ENCODE data around the gene CHRNA9.

Gene CHRNA9

DNA sequence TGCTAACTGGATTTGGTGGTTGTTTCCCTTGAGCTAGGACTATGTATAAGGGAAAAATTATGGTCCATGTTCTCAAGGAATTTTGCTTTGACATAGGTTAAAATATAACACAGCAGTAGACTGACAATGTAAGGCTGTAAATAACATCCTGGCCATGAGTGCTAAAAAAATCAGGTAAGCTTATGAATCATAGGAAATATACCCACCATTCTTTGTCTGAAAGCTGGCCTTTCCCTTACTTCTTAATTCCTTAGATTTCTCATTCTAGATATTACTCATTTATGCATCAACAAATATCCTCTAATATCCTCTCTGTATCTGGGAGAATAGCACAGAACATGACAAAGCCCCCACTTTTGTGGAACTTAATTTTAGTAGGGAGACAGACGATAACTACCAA is 6.8 kb upstream of the CHRNA9 start:
- DNase-seq (ENCODE audit: low read depth) = no peak
- no peak overlapping the region for H3K4me3 ChIP-seq (ENCODE audit: low read depth, low read length)
- TF ChIP-seq CTCF (IDR thresholded peaks at IDR 0.05; ENCODE audit: low read depth, low read length) = no peak
- no peak for TF ChIP-seq MYC (IDR thresholded peaks at IDR 0.05; ENCODE audit: low read depth, low read length)
- no peak for TF ChIP-seq MAX (IDR thresholded peaks at IDR 0.05; ENCODE audit: low read depth, low read length)
- no peak for TF ChIP-seq POLR2A (IDR thresholded peaks at IDR 0.05; ENCODE audit: extremely low read depth, insufficient read length)

- DNase-seq (ENCODE audit: low read depth) = no peak
- no peak for TF ChIP-seq MAX (IDR thresholded peaks at IDR 0.05; ENCODE audit: low read depth, low read length)
- TF ChIP-seq MYC (IDR thresholded peaks at IDR 0.05; ENCODE audit: low read depth, low read length) = no peak
- no peak for TF ChIP-seq POLR2A (IDR thresholded peaks at IDR 0.05; ENCODE audit: extremely low read depth, insufficient read length)
- TF ChIP-seq CTCF (IDR thresholded peaks at IDR 0.05; ENCODE audit: low read depth, low read length) = no peak
- H3K4me3 ChIP-seq (ENCODE audit: low read depth, low read length) = no peak overlapping the region
Observed at GRCh38 chr4:40329805-40330204, 5.3 kb upstream of the CHRNA9 start.

GRCh38 chr4:40330536-40330935 is 4.6 kb upstream of the CHRNA9 start:
- no peak for DNase-seq (ENCODE audit: low read depth)
- no peak overlapping the region for H3K4me3 ChIP-seq (ENCODE audit: low read depth, low read length)
- TF ChIP-seq CTCF (IDR thresholded peaks at IDR 0.05; ENCODE audit: low read depth, low read length) (no peak), POLR2A (IDR thresholded peaks at IDR 0.05; ENCODE audit: extremely low read depth, insufficient read length) (no peak), MAX (IDR thresholded peaks at IDR 0.05; ENCODE audit: low read depth, low read length) (no peak), MYC (IDR thresholded peaks at IDR 0.05; ENCODE audit: low read depth, low read length) (no peak)

- no peak for DNase-seq (ENCODE audit: low read depth)
- TF ChIP-seq MAX (IDR thresholded peaks at IDR 0.05; ENCODE audit: low read depth, low read length) (no peak), CTCF (IDR thresholded peaks at IDR 0.05; ENCODE audit: low read depth, low read length) (no peak), MYC (IDR thresholded peaks at IDR 0.05; ENCODE audit: low read depth, low read length) (no peak), POLR2A (IDR thresholded peaks at IDR 0.05; ENCODE audit: extremely low read depth, insufficient read length) (no peak)
- H3K4me3 ChIP-seq (ENCODE audit: low read depth, low read length) = no peak overlapping the region
Observed at GRCh38 chr4:40331101-40331745, 3.9 kb upstream of the CHRNA9 start.

DNA sequence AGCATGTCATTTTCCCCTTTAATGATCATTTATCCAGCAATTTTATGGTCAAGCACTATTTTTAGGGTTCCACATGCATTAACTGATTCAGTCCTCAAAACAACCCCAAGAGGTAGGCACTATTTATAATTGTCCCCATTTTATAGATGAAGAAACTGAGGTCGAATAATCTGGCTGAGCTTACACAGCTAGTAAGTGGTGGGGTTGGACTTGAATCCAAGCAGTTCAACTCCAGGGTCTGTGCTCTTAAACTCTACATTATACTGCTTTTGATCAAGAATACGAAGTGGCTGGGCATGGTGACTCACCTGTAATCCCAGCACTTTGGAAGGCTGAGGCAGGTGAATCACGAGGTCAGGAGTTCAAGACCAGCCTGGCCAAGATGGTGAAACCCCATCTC is 3.2 kb upstream of the CHRNA9 start:
- DNase-seq (ENCODE audit: low read depth) = no peak
- no peak overlapping the region for H3K4me3 ChIP-seq (ENCODE audit: low read depth, low read length)
- no peak for TF ChIP-seq MYC (IDR thresholded peaks at IDR 0.05; ENCODE audit: low read depth, low read length)
- no peak for TF ChIP-seq CTCF (IDR thresholded peaks at IDR 0.05; ENCODE audit: low read depth, low read length)
- no peak for TF ChIP-seq MAX (IDR thresholded peaks at IDR 0.05; ENCODE audit: low read depth, low read length)
- no peak for TF ChIP-seq POLR2A (IDR thresholded peaks at IDR 0.05; ENCODE audit: extremely low read depth, insufficient read length)

All from NB4 (cell line).